ENCODE results near the gene LSM2.
"Not testable (repeated sequence)": the region's sequence is repeated elsewhere in the genome, so short reads cannot be mapped to it uniquely, and the experiment has no call there.

The LSM2 gene

GRCh38 chr6:31817929-31818511 lies 11.3 kb upstream of the LSM2 start:
- not testable (repeated sequence) for H3K27me3 Mint-ChIP-seq; H3K9me3 Mint-ChIP-seq; H3K36me3 Mint-ChIP-seq (ENCODE audit: low read depth)
- Mint-ChIP-seq H3K27ac (peak overlapping the region; percentile 83), H3K4me1 (ENCODE audit: low read depth) (peaks cover 68% of the 10 kb centered on the region), H3K4me3 (peak overlapping the region; percentile 80)

- H3K4me1 Mint-ChIP-seq (ENCODE audit: low read depth): peaks cover 68% of the 10 kb centered on the region
- H3K27me3 Mint-ChIP-seq; H3K36me3 Mint-ChIP-seq (ENCODE audit: low read depth); H3K9me3 Mint-ChIP-seq: not testable (repeated sequence)
- H3K27ac Mint-ChIP-seq: peak overlapping the region; percentile 83
- peak overlapping the region; percentile 80 for H3K4me3 Mint-ChIP-seq
These were observed 10.6 kb upstream of the LSM2 start for GRCh38 chr6:31817133-31817928.

GRCh38 chr6:31815025-31815838 lies 8.5 kb upstream of the LSM2 start, which contains the start of the genes HSPA1A and HSPA1L:
Gene HSPA1A, plus strand, starts transcription at chr6:31815543. Its CDS starts 214 bp downstream, at chr6:31815757.
Gene HSPA1L, minus strand, starts transcription at chr6:31815283. Its CDS starts 3,311 bp downstream, at chr6:31811972.
- Mint-ChIP-seq H3K36me3 (ENCODE audit: low read depth) (no peaks in the 10 kb centered on the region), H3K27me3 (no peaks in the 10 kb centered on the region), H3K27ac (peak within 1 kb of the TSS; percentile 92), H3K4me1 (ENCODE audit: low read depth) (peaks cover 58% of the 10 kb centered on the region), H3K4me3 (peak within 1 kb of the TSS; percentile 83), H3K9me3 (no peaks in the 10 kb centered on the region)

DNA sequence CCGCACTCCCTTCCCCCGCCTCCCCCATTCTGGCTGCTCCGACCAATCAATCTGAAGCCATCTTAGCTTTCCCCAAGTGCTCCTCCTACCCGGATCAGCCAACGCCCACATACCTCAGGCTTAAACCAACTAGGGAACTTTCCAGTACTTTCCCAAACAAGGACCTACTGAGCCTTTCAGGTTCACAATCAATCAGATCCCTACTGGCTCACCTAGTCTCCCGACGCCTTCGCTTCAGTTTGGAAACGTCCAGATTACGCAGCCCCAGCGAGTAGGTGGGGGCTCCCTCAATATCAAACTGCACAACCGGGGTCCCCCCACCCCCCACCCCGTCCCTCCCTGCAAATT lies 7.9 kb upstream of the LSM2 start:
- no peaks in the 10 kb centered on the region for H3K36me3 Mint-ChIP-seq (ENCODE audit: low read depth)

GRCh38 chr6:31813465-31813849 lies 6.7 kb upstream of the LSM2 start:
- peak overlapping the region; percentile 86 for H3K27ac Mint-ChIP-seq
- no peaks in the 10 kb centered on the region for H3K9me3 Mint-ChIP-seq
- H3K27me3 Mint-ChIP-seq: no peaks in the 10 kb centered on the region
- peak overlapping the region; percentile 65 for H3K4me3 Mint-ChIP-seq
- H3K4me1 Mint-ChIP-seq (ENCODE audit: low read depth): peaks cover 45% of the 10 kb centered on the region
- H3K36me3 Mint-ChIP-seq (ENCODE audit: low read depth): no peaks in the 10 kb centered on the region

More for the DNA sequence above, 7.9 kb upstream of the LSM2 start:
- H3K27me3 Mint-ChIP-seq: no peaks in the 10 kb centered on the region
- peak overlapping the region; percentile 92 for H3K27ac Mint-ChIP-seq
- peak overlapping the region; percentile 83 for H3K4me3 Mint-ChIP-seq
- no peaks in the 10 kb centered on the region for H3K9me3 Mint-ChIP-seq
- H3K4me1 Mint-ChIP-seq (ENCODE audit: low read depth): peaks cover 53% of the 10 kb centered on the region

- Mint-ChIP-seq H3K27me3 (no peaks in the 10 kb centered on the region), H3K4me1 (ENCODE audit: low read depth) (peaks cover 38% of the 10 kb centered on the region), H3K4me3 (no peak overlapping the region), H3K27ac (no peak overlapping the region), H3K36me3 (ENCODE audit: low read depth) (no peaks in the 10 kb centered on the region), H3K9me3 (no peaks in the 10 kb centered on the region)
These were observed 4.9 kb upstream of the LSM2 start for GRCh38 chr6:31811645-31812044.

DNA sequence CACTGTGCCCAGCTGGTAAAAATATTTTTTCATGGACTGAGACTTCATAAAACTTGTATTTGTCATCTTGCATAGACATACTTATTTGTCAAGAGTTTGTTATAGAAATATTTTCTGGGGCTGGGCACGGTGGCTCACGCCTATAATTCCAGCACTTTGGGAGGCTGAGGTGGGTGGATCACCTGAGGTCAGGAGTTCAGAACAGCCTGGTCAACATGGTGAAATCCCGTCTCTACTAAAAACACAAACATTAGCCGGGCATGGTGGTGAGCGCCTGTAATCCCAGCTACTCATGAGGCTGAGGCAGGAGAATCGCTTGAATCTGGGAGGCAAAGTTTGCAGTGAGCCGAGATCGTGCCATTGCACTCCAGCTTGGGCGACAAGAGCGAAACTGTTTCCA lies 1.8 kb upstream of the LSM2 start:
- not testable (repeated sequence) for H3K27ac Mint-ChIP-seq, H3K4me3 Mint-ChIP-seq, H3K27me3 Mint-ChIP-seq, H3K9me3 Mint-ChIP-seq
- H3K4me1 Mint-ChIP-seq (ENCODE audit: low read depth): peaks cover 39% of the 10 kb centered on the region
- H3K36me3 Mint-ChIP-seq (ENCODE audit: low read depth): peaks cover 11% of the 10 kb centered on the region

GRCh38 chr6:31805939-31806469 lies 762 bp downstream of the LSM2 start:
- Mint-ChIP-seq H3K4me3 (peak overlapping the region; percentile 99), H3K4me1 (ENCODE audit: low read depth) (peaks cover 32% of the 10 kb centered on the region), H3K9me3 (no peaks in the 10 kb centered on the region), H3K27ac (peak overlapping the region; percentile 97), H3K27me3 (no peaks in the 10 kb centered on the region), H3K36me3 (ENCODE audit: low read depth) (peaks cover 26% of the 10 kb centered on the region)

GRCh38 chr6:31801031-31801927 lies 5.5 kb downstream of the LSM2 start:
- Mint-ChIP-seq H3K4me1 (ENCODE audit: low read depth) (peaks cover 46% of the 10 kb centered on the region), H3K36me3 (ENCODE audit: low read depth) (peaks cover 24% of the 10 kb centered on the region)
- not testable (repeated sequence) for H3K4me3 Mint-ChIP-seq, H3K9me3 Mint-ChIP-seq, H3K27me3 Mint-ChIP-seq, H3K27ac Mint-ChIP-seq

DNA sequence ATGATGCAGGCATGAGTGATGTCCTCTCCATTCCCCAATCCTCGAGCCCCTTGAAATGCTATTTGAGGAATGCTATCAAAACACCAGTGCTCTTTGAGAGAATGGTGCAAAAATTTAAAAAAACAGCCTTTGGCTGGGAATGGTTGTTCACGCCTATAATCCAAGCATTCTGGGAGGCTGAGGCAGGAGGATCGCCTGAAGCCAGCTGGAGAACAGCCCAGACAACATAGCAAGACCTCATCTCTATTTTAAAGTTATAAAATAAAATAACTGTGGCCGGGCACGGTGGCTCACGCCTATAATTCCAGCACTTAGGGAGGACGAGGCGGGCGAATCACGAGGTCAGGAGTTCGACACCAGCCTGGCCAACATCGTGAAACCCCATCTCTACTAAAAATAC lies 7.0 kb downstream of the LSM2 start:
- Mint-ChIP-seq H3K36me3 (ENCODE audit: low read depth) (peaks cover 22% of the 10 kb centered on the region), H3K27ac (no peak overlapping the region), H3K4me3 (no peak overlapping the region), H3K27me3 (no peaks in the 10 kb centered on the region), H3K9me3 (no peaks in the 10 kb centered on the region), H3K4me1 (ENCODE audit: low read depth) (peaks cover 48% of the 10 kb centered on the region)

- peak overlapping the region; percentile 74 for H3K27ac Mint-ChIP-seq
- H3K27me3 Mint-ChIP-seq: no peaks in the 10 kb centered on the region
- peak overlapping the region; percentile 19 for H3K4me3 Mint-ChIP-seq
- peaks cover 52% of the 10 kb centered on the region for H3K4me1 Mint-ChIP-seq (ENCODE audit: low read depth)
- H3K36me3 Mint-ChIP-seq (ENCODE audit: low read depth): peaks cover 24% of the 10 kb centered on the region
- no peaks in the 10 kb centered on the region for H3K9me3 Mint-ChIP-seq
These were observed 9.2 kb downstream of the LSM2 start for GRCh38 chr6:31797588-31797987.

- H3K27ac Mint-ChIP-seq: peak overlapping the region; percentile 24
- H3K4me3 Mint-ChIP-seq: peak overlapping the region; percentile 25
- H3K36me3 Mint-ChIP-seq (ENCODE audit: low read depth): peaks cover 30% of the 10 kb centered on the region
- H3K9me3 Mint-ChIP-seq: no peaks in the 10 kb centered on the region
- no peaks in the 10 kb centered on the region for H3K27me3 Mint-ChIP-seq
- peaks cover 56% of the 10 kb centered on the region for H3K4me1 Mint-ChIP-seq (ENCODE audit: low read depth)
These were observed 9.8 kb downstream of the LSM2 start for GRCh38 chr6:31796993-31797385.

DNA sequence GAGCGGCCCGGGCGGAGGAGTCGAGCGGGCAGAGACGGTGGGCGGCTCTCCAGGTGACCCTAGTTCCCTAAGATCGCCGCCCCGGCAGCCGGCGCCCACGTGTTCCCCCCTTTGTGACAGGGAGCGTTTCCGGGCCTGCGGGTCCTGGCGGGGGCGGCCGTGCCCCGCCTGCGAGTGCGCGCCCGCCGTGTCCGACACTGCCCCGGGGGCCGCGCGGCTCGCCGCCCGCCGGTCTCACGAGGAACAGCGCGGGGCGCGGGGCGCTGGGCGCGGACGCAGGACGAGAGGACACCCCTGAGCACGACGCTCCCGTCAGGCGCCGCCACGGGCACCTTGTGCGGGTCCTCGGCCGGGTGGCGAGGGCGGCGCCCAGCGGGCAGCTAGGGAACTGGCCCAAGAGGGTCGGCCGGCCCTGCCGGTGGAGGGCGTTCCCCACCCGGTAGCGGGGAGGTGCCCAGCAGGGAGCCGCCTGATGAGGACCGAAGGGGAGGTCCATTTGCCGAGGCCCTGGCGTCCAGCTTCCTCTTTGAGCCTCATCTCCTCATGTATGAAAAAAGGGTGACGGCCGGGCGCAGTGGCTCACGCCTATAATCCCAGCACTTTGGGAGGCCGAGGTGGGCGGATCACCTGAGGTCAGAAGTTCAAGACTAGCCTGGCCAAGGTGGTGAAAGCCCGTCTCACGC lies 11.0 kb downstream of the LSM2 start, which contains the start of gene VARS1:
VARS1 (minus strand) TSS at position 137 of the 683 bp plus-strand sequence. CDS start 535 bp downstream, outside the sequence.
- H3K27me3 Mint-ChIP-seq: no peaks in the 10 kb centered on the region
- H3K36me3 Mint-ChIP-seq (ENCODE audit: low read depth): peaks cover 32% of the 10 kb centered on the region
- no peaks in the 10 kb centered on the region for H3K9me3 Mint-ChIP-seq
- H3K4me1 Mint-ChIP-seq (ENCODE audit: low read depth): peaks cover 57% of the 10 kb centered on the region
- H3K4me3 Mint-ChIP-seq: peak within 1 kb of the TSS; percentile 87
- H3K27ac Mint-ChIP-seq: peak within 1 kb of the TSS; percentile 98
